Measurements from ENCODE around the gene COL5A1. TPM values are rescaled to one million over a fixed set of nuclear protein-coding genes. Genes with fewer than 3 reads are reported as not detected.

Gene COL5A1
- total RNA-seq, 1 donor from 2014 or later, result 42.6 TPM

- DNase-seq (ENCODE audit: low spot score), result no peak
Observed at GRCh38 chr9:134606951-134607731, 34.5 kb upstream of the COL5A1 start.

GRCh38 chr9:134607971-134608370 lies 33.6 kb upstream of the COL5A1 start:
- no peak for DNase-seq (ENCODE audit: low spot score)

- no peak for DNase-seq (ENCODE audit: low spot score)
Observed at GRCh38 chr9:134611046-134611445, 30.6 kb upstream of the COL5A1 start.

- DNase-seq (ENCODE audit: low spot score), result no peak
Observed at GRCh38 chr9:134612309-134612708, 29.3 kb upstream of the COL5A1 start.

- no peak for DNase-seq (ENCODE audit: low spot score)
Observed at GRCh38 chr9:134612715-134613114, 28.9 kb upstream of the COL5A1 start.

- no peak for DNase-seq (ENCODE audit: low spot score)
Observed at GRCh38 chr9:134614256-134614655, 27.3 kb upstream of the COL5A1 start.

GRCh38 chr9:134616341-134616740 lies 25.3 kb upstream of the COL5A1 start:
- DNase-seq (ENCODE audit: low spot score), result no peak

- DNase-seq (ENCODE audit: low spot score), result no peak
Observed at GRCh38 chr9:134617246-134617645, 24.4 kb upstream of the COL5A1 start.

GRCh38 chr9:134617836-134618162 lies 23.8 kb upstream of the COL5A1 start:
- DNase-seq (ENCODE audit: low spot score), result no peak

GRCh38 chr9:134618163-134618832 lies 23.3 kb upstream of the COL5A1 start:
- DNase-seq (ENCODE audit: low spot score), result no peak

- no peak for DNase-seq (ENCODE audit: low spot score)
Observed at GRCh38 chr9:134618833-134619447, 22.7 kb upstream of the COL5A1 start.

GRCh38 chr9:134619448-134619982 lies 22.1 kb upstream of the COL5A1 start:
- no peak for DNase-seq (ENCODE audit: low spot score)

- DNase-seq (ENCODE audit: low spot score), result no peak
Observed at GRCh38 chr9:134619983-134620661, 21.5 kb upstream of the COL5A1 start.

- DNase-seq (ENCODE audit: low spot score), result no peak
Observed at GRCh38 chr9:134620751-134621557, 20.6 kb upstream of the COL5A1 start.

GRCh38 chr9:134621558-134622110 lies 20.0 kb upstream of the COL5A1 start:
- DNase-seq (ENCODE audit: low spot score), result no peak

GRCh38 chr9:134622896-134623257 lies 18.7 kb upstream of the COL5A1 start:
- DNase-seq (ENCODE audit: low spot score), result no peak

- DNase-seq (ENCODE audit: low spot score), result no peak
Observed at GRCh38 chr9:134623258-134624066, 18.1 kb upstream of the COL5A1 start.

- DNase-seq (ENCODE audit: low spot score), result no peak
Observed at GRCh38 chr9:134624137-134624591, 17.4 kb upstream of the COL5A1 start.

GRCh38 chr9:134624621-134625181 lies 16.9 kb upstream of the COL5A1 start:
- DNase-seq (ENCODE audit: low spot score), result no peak

All from mucosa of gallbladder (tissue), 1 donor.